ENCODE results near the gene FNDC8. TPM values are rescaled to one million over a fixed set of nuclear protein-coding genes. Genes with fewer than 3 reads are reported as not detected.

Gene FNDC8
- total and polyA plus RNA-seq, 2 experiments from 2014 or later, result not detected

DNA sequence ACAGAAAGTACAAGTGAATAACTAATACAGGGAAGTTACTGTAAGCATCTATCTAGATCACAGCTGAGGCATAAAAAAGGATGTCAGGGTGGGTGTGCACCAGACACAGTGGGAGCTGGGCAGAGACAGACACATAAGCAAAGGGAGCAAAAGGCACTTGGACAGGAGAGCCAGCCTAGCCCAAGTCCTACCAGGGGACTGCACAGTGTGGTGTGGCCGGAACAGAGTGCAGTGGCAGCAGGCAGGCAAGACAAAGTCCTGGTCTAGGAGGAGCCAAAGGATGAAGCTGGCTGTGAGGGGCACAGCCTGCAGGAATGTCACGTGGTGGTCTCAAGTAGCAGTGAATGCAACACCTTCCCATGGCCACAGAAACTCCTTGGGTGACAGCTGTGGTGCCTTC lies 23.6 kb upstream of the FNDC8 start:
- no peaks in the 10 kb centered on the region for H3K36me3 ChIP-seq (replicated peaks; ENCODE audit: insufficient read depth, low read depth)
- no peaks in the 10 kb centered on the region for H3K9me3 ChIP-seq (ENCODE audit: low read depth)
- H3K27ac ChIP-seq, result no peak overlapping the region
- no peaks in the 10 kb centered on the region for H3K4me1 ChIP-seq (ENCODE audit: insufficient read depth)
- DNase-seq (ENCODE audit: low spot score), result no peak
- 89% methylated on average over 2 of the region's 2 CpGs for WGBS (ENCODE audit: low lambda C conversion rate, missing lambda C conversion rate)
- no peaks in the 10 kb centered on the region for H4K20me1 ChIP-seq (ENCODE audit: insufficient read depth, poor library complexity, severe bottlenecking)
- H3K4me3 ChIP-seq, result no peak overlapping the region
- H3K79me2 ChIP-seq, result no peaks in the 10 kb centered on the region
- no peaks in the 10 kb centered on the region for H3K27me3 ChIP-seq
- no peak overlapping the region for H2AFZ ChIP-seq
- H3K9me2 ChIP-seq (replicated peaks; ENCODE audit: insufficient read depth), result no peaks in the 10 kb centered on the region
- no peak overlapping the region for H3K4me2 ChIP-seq
- TF ChIP-seq CTCF (IDR thresholded peaks at IDR 0.05; ENCODE audit: poor library complexity) (no peak), EZH2 (IDR thresholded peaks at IDR 0.05; ENCODE audit: borderline replicate concordance) (no peak), EZH2phosphoT487 (IDR thresholded peaks at IDR 0.05; ENCODE audit: low read depth, severe bottlenecking, unreplicated experiment) (no peak)

DNA sequence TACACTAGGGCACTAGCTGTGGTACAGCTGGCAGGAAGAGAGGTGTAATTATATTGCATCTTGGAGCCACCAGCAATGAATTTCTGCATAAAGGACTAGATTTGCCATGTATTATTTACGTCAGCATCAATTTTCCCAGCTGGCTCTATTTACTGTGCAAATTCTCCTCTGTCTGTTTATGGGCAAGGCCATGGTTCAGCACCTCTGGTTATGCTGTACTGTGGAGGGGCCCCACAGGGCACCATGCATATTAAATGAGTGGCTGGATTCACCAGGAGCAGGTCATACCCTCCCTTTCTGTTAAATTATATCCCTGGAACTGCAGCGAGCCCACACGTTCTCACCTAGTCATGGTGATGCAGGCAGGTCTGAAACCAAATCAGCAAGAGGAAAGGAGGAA lies 21.5 kb upstream of the FNDC8 start:
- H2AFZ ChIP-seq, result no peak overlapping the region
- no peak overlapping the region for H3K27ac ChIP-seq
- no peak overlapping the region for H3K4me2 ChIP-seq
- no peaks in the 10 kb centered on the region for H4K20me1 ChIP-seq (ENCODE audit: insufficient read depth, poor library complexity, severe bottlenecking)
- H3K9me2 ChIP-seq (replicated peaks; ENCODE audit: insufficient read depth), result no peaks in the 10 kb centered on the region
- no peaks in the 10 kb centered on the region for H3K79me2 ChIP-seq
- 94% methylated on average over 3 of the region's 3 CpGs for WGBS (ENCODE audit: low lambda C conversion rate, missing lambda C conversion rate)
- H3K4me3 ChIP-seq, result no peak overlapping the region
- H3K36me3 ChIP-seq (replicated peaks; ENCODE audit: insufficient read depth, low read depth), result no peaks in the 10 kb centered on the region
- no peak for DNase-seq (ENCODE audit: low spot score)
- no peaks in the 10 kb centered on the region for H3K4me1 ChIP-seq (ENCODE audit: insufficient read depth)
- H3K9me3 ChIP-seq (ENCODE audit: low read depth), result no peaks in the 10 kb centered on the region
- TF ChIP-seq EZH2phosphoT487 (IDR thresholded peaks at IDR 0.05; ENCODE audit: low read depth, severe bottlenecking, unreplicated experiment) (no peak), CTCF (IDR thresholded peaks at IDR 0.05; ENCODE audit: poor library complexity) (no peak), EZH2 (IDR thresholded peaks at IDR 0.05; ENCODE audit: borderline replicate concordance) (no peak)
- no peaks in the 10 kb centered on the region for H3K27me3 ChIP-seq

DNA sequence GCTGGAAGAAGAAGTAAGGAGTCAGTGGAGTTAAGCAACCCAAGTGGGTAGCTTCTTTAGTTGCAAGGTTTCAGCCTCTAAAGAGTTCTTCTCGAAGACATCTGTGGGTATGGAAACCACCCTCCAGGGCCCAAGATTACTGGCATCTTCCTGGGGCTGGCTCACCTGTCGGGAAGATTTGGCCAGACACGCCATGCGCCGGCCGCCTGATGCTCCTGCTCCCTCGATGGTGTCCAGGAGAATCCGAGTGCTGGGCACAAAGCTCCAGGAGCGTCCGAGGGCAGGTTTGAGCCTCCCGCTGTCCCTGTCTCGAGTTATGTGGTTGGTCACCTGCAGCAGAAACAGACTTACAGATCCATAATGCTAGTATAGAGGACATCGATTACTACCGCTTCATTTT lies 20.4 kb upstream of the FNDC8 start:
- Histone ChIP-seq H3K79me2 (no peaks in the 10 kb centered on the region), H3K9me2 (replicated peaks; ENCODE audit: insufficient read depth) (no peaks in the 10 kb centered on the region), H3K4me2 (no peak overlapping the region), H3K4me1 (ENCODE audit: insufficient read depth) (no peaks in the 10 kb centered on the region), H3K27me3 (no peaks in the 10 kb centered on the region), H3K36me3 (replicated peaks; ENCODE audit: insufficient read depth, low read depth) (no peaks in the 10 kb centered on the region), H2AFZ (no peak overlapping the region), H4K20me1 (ENCODE audit: insufficient read depth, poor library complexity, severe bottlenecking) (no peaks in the 10 kb centered on the region), H3K9me3 (ENCODE audit: low read depth) (no peaks in the 10 kb centered on the region), H3K27ac (no peak overlapping the region), H3K4me3 (no peak overlapping the region)
- TF ChIP-seq CTCF (IDR thresholded peaks at IDR 0.05; ENCODE audit: poor library complexity) (no peak), EZH2 (IDR thresholded peaks at IDR 0.05; ENCODE audit: borderline replicate concordance) (no peak), EZH2phosphoT487 (IDR thresholded peaks at IDR 0.05; ENCODE audit: low read depth, severe bottlenecking, unreplicated experiment) (no peak)
- no peak for DNase-seq (ENCODE audit: low spot score)
- 98% methylated on average over 14 of the region's 14 CpGs for WGBS (ENCODE audit: low lambda C conversion rate, missing lambda C conversion rate)

GRCh38 chr17:35101725-35102124 lies 19.7 kb upstream of the FNDC8 start:
- Histone ChIP-seq H4K20me1 (ENCODE audit: insufficient read depth, poor library complexity, severe bottlenecking) (no peaks in the 10 kb centered on the region), H3K4me3 (no peak overlapping the region), H3K4me1 (ENCODE audit: insufficient read depth) (no peaks in the 10 kb centered on the region), H3K9me3 (ENCODE audit: low read depth) (no peaks in the 10 kb centered on the region), H3K9me2 (replicated peaks; ENCODE audit: insufficient read depth) (no peaks in the 10 kb centered on the region), H3K27ac (no peak overlapping the region), H3K27me3 (no peaks in the 10 kb centered on the region), H3K4me2 (no peak overlapping the region), H3K36me3 (replicated peaks; ENCODE audit: insufficient read depth, low read depth) (no peaks in the 10 kb centered on the region), H2AFZ (no peak overlapping the region), H3K79me2 (no peaks in the 10 kb centered on the region)
- TF ChIP-seq CTCF (IDR thresholded peaks at IDR 0.05; ENCODE audit: poor library complexity), result no peak
- TF ChIP-seq EZH2phosphoT487 (IDR thresholded peaks at IDR 0.05; ENCODE audit: low read depth, severe bottlenecking, unreplicated experiment), result no peak
- no peak for TF ChIP-seq EZH2 (IDR thresholded peaks at IDR 0.05; ENCODE audit: borderline replicate concordance)
- no peak for DNase-seq (ENCODE audit: low spot score)
- WGBS (ENCODE audit: low lambda C conversion rate, missing lambda C conversion rate), result 96% methylated on average over 2 of the region's 2 CpGs

All from hepatocyte (in vitro differentiated cells).